EL (cell line): Measurements from ENCODE around the gene DPP10.
"Not testable (repeated sequence)": the region's sequence is repeated elsewhere in the genome, so short reads cannot be mapped to it uniquely, and the experiment has no call there.

Experiments
- DNase-seq: peaks from one replicate; pipeline ENCODE4 v3.0.0-alpha.2; 2016

The DPP10 gene

GRCh38 chr2:114843963-114844362, 401.5 kb downstream of the DPP10 start:
- DNase-seq, result no peak

GRCh38 chr2:114857196-114857595, 414.8 kb downstream of the DPP10 start:
- DNase-seq, result no peak

GRCh38 chr2:114859726-114860510, 417.5 kb downstream of the DPP10 start:
- no peak for DNase-seq

GRCh38 chr2:114862243-114862642, 419.8 kb downstream of the DPP10 start:
- DNase-seq, result no peak

- no peak for DNase-seq
Measured at GRCh38 chr2:114864901-114865300, 422.5 kb downstream of the DPP10 start.

GRCh38 chr2:114880046-114880445, 437.6 kb downstream of the DPP10 start:
- no peak for DNase-seq

GRCh38 chr2:114919985-114920384, 477.5 kb downstream of the DPP10 start:
- no peak for DNase-seq

- DNase-seq, result no peak
Measured at GRCh38 chr2:114922076-114922475, 479.6 kb downstream of the DPP10 start.

- DNase-seq, result no peak
Measured at GRCh38 chr2:114925296-114926255, 483.1 kb downstream of the DPP10 start.

- no peak for DNase-seq
Measured at GRCh38 chr2:114926303-114926702, 483.9 kb downstream of the DPP10 start.

GRCh38 chr2:114929225-114929624, 486.8 kb downstream of the DPP10 start:
- no peak for DNase-seq

GRCh38 chr2:114933671-114934241, 491.3 kb downstream of the DPP10 start:
- DNase-seq, result no peak

- no peak for DNase-seq
Measured at GRCh38 chr2:114935031-114935430, 492.6 kb downstream of the DPP10 start.

- DNase-seq, result no peak
Measured at GRCh38 chr2:114937366-114937930, 495.0 kb downstream of the DPP10 start.

- no peak for DNase-seq
Measured at GRCh38 chr2:114940785-114941458, 498.5 kb downstream of the DPP10 start.

GRCh38 chr2:114949228-114949804, 506.9 kb downstream of the DPP10 start:
- no peak for DNase-seq

GRCh38 chr2:114960389-114960788, 517.9 kb downstream of the DPP10 start:
- DNase-seq, result no peak

- DNase-seq, result no peak
Measured at GRCh38 chr2:114962532-114962931, 520.1 kb downstream of the DPP10 start.

GRCh38 chr2:114968748-114969400, 526.4 kb downstream of the DPP10 start:
- no peak for DNase-seq

GRCh38 chr2:115004321-115004720, 561.9 kb downstream of the DPP10 start:
- DNase-seq, result not testable (repeated sequence)

GRCh38 chr2:115011721-115012120, 569.3 kb downstream of the DPP10 start:
- DNase-seq, result no peak

- not testable (repeated sequence) for DNase-seq
Measured at GRCh38 chr2:115022013-115022412, 579.6 kb downstream of the DPP10 start.
